Pancreas (tissue), 10 donors: ENCODE data around the gene PHF19. TPM values are rescaled to one million over a fixed set of nuclear protein-coding genes. Genes with fewer than 3 reads are reported as not detected.

Experiments used
- ATAC-seq, 4 donors: fragments of 200-7000 bp; cut with Tn5 transposase; one replicate each; pipeline versions ENCODE4 v1.8.0 to v1.9.1; 2020; ENCODE audit warnings: mild to moderate bottlenecking in 4 of 4, moderate library complexity in 4 of 4
- DNase-seq, 6 donors: peaks; one replicate each; pipeline ENCODE4 v3.0.0-alpha.2; 2020
- FAIRE-seq: peaks from 2 replicates; lab custom pipeline; 2012; peaks lifted over from hg19 to GRCh38; lab: Jason Lieb, UNC
- H3K27ac ChIP-seq, 4 donors: fragments of 200-600 bp; sonication (generic); 1 replicate in 3 of 4; 2 replicates in 1 of 4; pipeline versions ENCODE4 v1.5.0 to v1.8.0; 2020
- H3K27me3 ChIP-seq, 4 donors: fragments of 200-600 bp; one replicate each; pipeline ENCODE4 v1.8.0; 2021
- H3K36me3 ChIP-seq, 3 donors: fragments of 200-600 bp; sonication (generic) in 1 of 3; one replicate each; pipeline versions ENCODE4 v1.5.0 to v1.8.0; 2020 to 2021
- H3K4me1 ChIP-seq, 3 donors: fragments of 200-600 bp; one replicate each; pipeline ENCODE4 v1.8.0; 2021
- H3K4me3 ChIP-seq, 4 donors: fragments of 200-600 bp; sonication (generic) in 2 of 4; one replicate each; pipeline versions ENCODE4 v1.5.0 to v1.8.0; 2020 to 2021
- H3K9me3 ChIP-seq, 4 donors: fragments of 200-600 bp; one replicate each; pipeline ENCODE4 v1.8.0; 2021
- CTCF ChIP-seq, 4 donors: fragments of 200-600 bp; sonication (generic) in 3 of 4; IDR thresholded peaks; one replicate each; pipeline versions ENCODE4 v1.5.0 to v1.8.0; 2021; ENCODE audit warnings: antibody characterized with exemption in 4 of 4
- WGBS, 2 donors: extraction: QIAGEN DNeasy Blood & Tissue Kit; methylation state at CpG; one replicate each; pipeline ENCODE4 v1.1.7; 2013; 5-methylcytosine and 5-hydroxymethylcytosine counted together
- intact Hi-C, 3 donors: fragments of 100-400 bp; cut with DNase I; formaldehyde crosslinking; loops; one replicate each; pipeline versions ENCODE4 v1.11.1 to v1.14.2; 2022
- polyA plus RNA-seq, 2 donors: library from polyadenylated mRNA; stranded (reverse); fragments of 200-250 nt; gene quantifications; one replicate each; pipeline ENCODE4 v1.2.3, GENCODE V29; 2013
- total RNA-seq, 6 donors: library from RNA; stranded (reverse); fragmentation: NEBNext Ultra II Directional in 4 of 6; extraction: Animal tissue kit (Norgen Biotek cat#: 25700) in 4 of 6; gene quantifications; one replicate each; pipeline versions ENCODE4 v1.2.1 to v1.2.4, GENCODE V29; 2021 to 2023
- donor health status: healthy with polysubstance abuse.
- donor health status: DM: no; HTN: no; CAD: no; lungs with moderate emphysema.
- donor health status: DM: no; HTN: no; CAD: no.
- donor health status: control.
- donor health status: control.
- donor health status: Bipolar disorder and iron deficiency.
- donor health status: DM: yes; HTN: yes; CAD: no.
- donor health status: DM: no; HTN: no; CAD: no.
- donor health status: DM: no; HTN: no; CAD: no.
- donor health status: DM: yes; HTN: yes; CAD: no.

The PHF19 gene
- total and polyA plus RNA-seq, 8 donors = 2.2 to 7.4 (median 4.4) TPM

- no peak for TF ChIP-seq CTCF (IDR thresholded peaks at IDR 0.05)
- no peak for FAIRE-seq
- no peak for ATAC-seq
- 91 to 98% methylated on average over 7 of the region's 7 CpGs for WGBS, 2 donors
- Histone ChIP-seq H3K27me3 (no peaks in the 10 kb centered on the region), H3K9me3 (no peaks in the 10 kb centered on the region), H3K4me1 (peaks cover 0 to 3% (median 0%) of the 10 kb centered on the region in 3 donors), H3K36me3 (peaks cover 0 to 4% (median 0%) of the 10 kb centered on the region in 3 donors), H3K27ac (no peak overlapping the region), H3K4me3 (no peak overlapping the region)
- intact Hi-C loops = no loop called here
- no peak for DNase-seq
Observed at GRCh38 chr9:120855827-120856670, 20.9 kb downstream of the PHF19 start.

DNA sequence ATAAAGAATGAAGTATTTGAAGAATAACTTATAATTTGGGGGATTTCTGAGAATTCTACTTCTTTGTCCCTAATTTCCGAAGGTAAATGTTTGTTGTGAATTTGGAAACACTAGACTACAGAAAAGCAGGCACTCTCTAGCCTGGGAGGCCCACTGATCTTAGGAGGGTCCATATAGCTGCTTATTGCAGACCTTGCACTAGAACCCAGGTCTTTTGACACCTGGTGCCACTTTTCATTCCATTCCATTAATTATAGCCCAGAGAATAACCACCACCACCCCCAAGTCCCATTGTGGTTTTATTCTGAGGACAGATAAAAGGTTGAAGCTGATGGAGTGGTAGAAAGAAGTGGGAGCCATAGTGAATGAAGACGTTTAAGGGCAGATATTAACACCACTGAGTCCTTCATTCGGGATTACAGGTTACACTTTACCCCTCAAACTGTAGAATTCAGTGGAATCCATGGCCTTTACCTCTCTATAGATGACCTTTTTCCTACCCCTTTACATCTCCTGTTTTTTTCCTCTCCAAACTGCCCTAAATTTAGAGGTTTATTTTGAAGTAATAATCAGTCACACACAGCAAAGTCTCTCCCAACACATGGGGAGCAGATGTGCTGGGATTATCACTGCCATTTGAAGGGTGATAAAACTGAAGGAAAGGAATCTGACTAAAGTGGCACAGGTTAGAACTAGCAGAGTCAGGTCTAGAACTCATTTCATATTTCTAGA, 22.2 kb downstream of the PHF19 start:
- intact Hi-C loops = no loop called here
- H3K27me3 ChIP-seq = no peaks in the 10 kb centered on the region
- H3K9me3 ChIP-seq = no peaks in the 10 kb centered on the region
- peaks cover 0 to 4% (median 0%) of the 10 kb centered on the region in 3 donors for H3K36me3 ChIP-seq
- DNase-seq (no peak), ATAC-seq (no peak), FAIRE-seq (no peak)
- no peak overlapping the region for H3K4me3 ChIP-seq
- TF ChIP-seq CTCF (IDR thresholded peaks at IDR 0.05) = no peak
- 85 to 91% methylated on average over 3 of the region's 3 CpGs for WGBS, 2 donors
- no peak overlapping the region for H3K27ac ChIP-seq
- peaks cover 0 to 3% (median 0%) of the 10 kb centered on the region in 3 donors for H3K4me1 ChIP-seq

GRCh38 chr9:120853198-120853597, 23.8 kb downstream of the PHF19 start:
- 91 to 95% methylated on average over 6 of the region's 6 CpGs for WGBS, 2 donors
- ATAC-seq = no peak
- no peak for TF ChIP-seq CTCF (IDR thresholded peaks at IDR 0.05)
- no peaks in the 10 kb centered on the region for H3K27me3 ChIP-seq
- FAIRE-seq = no peak
- intact Hi-C loops = no loop called here
- peaks cover 0 to 3% (median 0%) of the 10 kb centered on the region in 3 donors for H3K4me1 ChIP-seq
- no peak overlapping the region for H3K4me3 ChIP-seq
- H3K36me3 ChIP-seq = peaks cover 0 to 4% (median 0%) of the 10 kb centered on the region in 3 donors
- H3K9me3 ChIP-seq = no peaks in the 10 kb centered on the region
- H3K27ac ChIP-seq = no peak overlapping the region
- DNase-seq = no peak

DNA sequence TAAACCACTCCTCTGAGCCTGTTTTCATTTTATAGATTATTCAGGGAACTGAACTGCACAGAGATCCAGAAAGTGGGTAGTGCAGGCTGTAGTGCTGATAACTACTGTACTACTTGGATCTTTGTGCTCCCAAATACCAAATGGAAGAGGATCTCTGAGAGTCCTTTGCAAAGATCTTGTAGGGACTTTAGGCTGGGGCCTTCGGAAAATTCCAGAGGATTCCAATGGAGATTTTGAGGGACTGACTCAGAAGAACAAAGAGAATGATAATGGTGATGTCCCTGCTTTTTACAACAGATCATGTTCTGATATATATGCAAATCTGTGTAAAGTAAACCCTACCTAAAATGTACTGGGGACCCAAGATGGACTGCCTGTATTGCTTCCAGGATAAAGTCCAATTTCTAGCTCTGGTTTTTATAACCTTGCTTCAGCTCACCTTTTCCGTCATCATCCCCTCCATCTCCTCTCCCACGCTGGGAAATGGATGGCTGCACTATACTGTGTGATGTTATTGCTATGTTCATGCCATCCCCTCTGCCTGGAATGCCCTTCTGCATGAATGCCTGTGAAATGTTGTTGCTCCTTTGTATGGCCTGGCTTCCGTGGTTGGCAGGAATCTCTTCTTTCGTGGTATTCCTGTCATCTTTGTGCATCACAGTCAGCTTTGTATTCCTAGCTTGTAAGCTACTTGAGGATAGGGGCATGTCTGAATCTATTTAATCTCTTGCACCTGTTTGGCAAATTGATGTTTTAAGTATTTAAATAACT, 24.6 kb downstream of the PHF19 start:
- no peak for FAIRE-seq
- no peak for DNase-seq
- Histone ChIP-seq H3K9me3 (no peaks in the 10 kb centered on the region), H3K27ac (no peak overlapping the region), H3K4me1 (peaks cover 0 to 2% (median 0%) of the 10 kb centered on the region in 3 donors), H3K36me3 (peaks cover 0 to 4% (median 0%) of the 10 kb centered on the region in 3 donors), H3K4me3 (no peak overlapping the region), H3K27me3 (no peaks in the 10 kb centered on the region)
- no peak for TF ChIP-seq CTCF (IDR thresholded peaks at IDR 0.05)
- intact Hi-C loops = no loop called here
- no peak for ATAC-seq
- WGBS, 2 donors = 87 to 92% methylated on average over 5 of the region's 5 CpGs
